ENCODE results near the gene ADAMTS18. TPM values are rescaled to one million over a fixed set of nuclear protein-coding genes. Genes with fewer than 3 reads are reported as not detected.

ADAMTS18 gene
- total RNA-seq, 1 experiment from 2014 or later: not detected

DNA sequence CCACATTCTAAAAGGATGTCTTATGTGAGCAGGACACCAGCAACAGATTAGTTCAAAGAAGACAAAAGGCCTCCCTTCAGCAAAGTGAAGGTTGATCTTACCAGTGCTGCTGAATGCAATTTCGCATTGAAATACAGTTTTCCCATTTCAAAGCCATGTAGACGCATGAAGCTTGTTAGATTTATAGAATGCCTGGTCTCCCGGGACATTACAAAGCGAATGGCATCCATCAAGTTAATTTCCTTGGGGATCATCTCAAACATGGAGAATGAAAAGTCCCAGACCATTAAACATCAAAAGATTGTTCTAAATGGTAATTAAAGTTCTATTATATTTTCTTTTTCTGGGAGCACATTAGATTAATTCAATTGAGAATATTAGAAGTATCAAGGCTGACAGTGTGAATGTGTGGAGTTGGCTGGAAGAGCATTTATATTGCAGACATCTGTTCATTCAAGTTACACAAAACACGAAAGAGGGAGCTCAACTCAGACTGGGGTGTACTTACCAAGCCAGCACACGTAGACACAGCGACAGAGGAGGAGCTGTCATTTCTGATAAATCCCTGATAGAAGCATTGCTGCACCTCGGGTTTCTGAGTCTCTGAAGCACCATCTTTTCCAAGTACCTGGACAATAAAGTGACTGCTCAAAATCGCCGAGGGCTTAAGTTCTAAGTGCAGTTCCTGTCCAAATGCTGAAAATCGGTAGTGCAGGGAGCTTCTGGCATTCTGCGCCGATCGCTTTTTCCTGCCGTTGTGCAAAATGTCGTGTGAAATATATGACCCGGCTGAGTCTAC lies 3.8 kb downstream of the ADAMTS18 start:
- Histone ChIP-seq H3K9ac (ENCODE audit: low read length) (no peak overlapping the region), H3K4me3 (replicated peaks in 1 of 2; ENCODE audit: low read depth in 1 of 2, low read length in 2 of 2) (no peak overlapping the region), H3K9me3 (ENCODE audit: control insufficient read depth in 1 of 2, insufficient read depth in 1 of 2, low read depth in 1 of 2, low read length in 2 of 2) (no peaks in the 10 kb centered on the region), H3K36me3 (ENCODE audit: control insufficient read depth in 1 of 2, insufficient read depth in 2 of 2, low read length in 2 of 2) (no peaks in the 10 kb centered on the region), H2AFZ (ENCODE audit: low read depth, low read length, poor library complexity, severe bottlenecking) (no peak overlapping the region), H3K27me3 (ENCODE audit: insufficient read depth, low read length) (peaks cover 40% of the 10 kb centered on the region), H3K9me2 (ENCODE audit: insufficient read depth) (no peaks in the 10 kb centered on the region), H3K4me2 (ENCODE audit: low read length) (no peak overlapping the region), H3K4me1 (ENCODE audit: control insufficient read depth in 1 of 2, insufficient read depth in 2 of 2, low read length in 2 of 2) (no peaks in the 10 kb centered on the region), H3K27ac (ENCODE audit: low read depth, low read length) (no peak overlapping the region), H4K20me1 (ENCODE audit: insufficient read depth) (no peaks in the 10 kb centered on the region), H3K79me2 (ENCODE audit: insufficient read depth, low read length) (no peaks in the 10 kb centered on the region)
- TF ChIP-seq POLR2AphosphoS5 (IDR thresholded peaks at IDR 0.05; ENCODE audit: low read depth, low read length) (no peak), CEBPB (IDR thresholded peaks at IDR 0.05; ENCODE audit: low read depth) (no peak), EZH2phosphoT487 (IDR thresholded peaks at IDR 0.05; ENCODE audit: borderline replicate concordance) (no peak), ATF3 (IDR thresholded peaks at IDR 0.05) (no peak), SP1 (IDR thresholded peaks at IDR 0.05; ENCODE audit: low read depth) (no peak), SIN3A (IDR thresholded peaks at IDR 0.05; ENCODE audit: low read depth) (no peak), FOSL1 (IDR thresholded peaks at IDR 0.05; ENCODE audit: low read depth) (no peak), ZFX (IDR thresholded peaks at IDR 0.05) (no peak), TCF7L2 (IDR thresholded peaks at IDR 0.05; ENCODE audit: borderline replicate concordance, extremely low read depth, insufficient read depth, insufficient read length) (no peak), CBX3 (IDR thresholded peaks at IDR 0.05; ENCODE audit: low read depth) (no peak), ZNF274 (IDR thresholded peaks at IDR 0.05; ENCODE audit: low read depth, low read length) (no peak), POLR2A (IDR thresholded peaks at IDR 0.05; ENCODE audit: borderline replicate concordance, extremely low read depth, insufficient read depth, insufficient read length) (no peak), EGR1 (IDR thresholded peaks at IDR 0.05; ENCODE audit: low read depth) (no peak), ELF1 (IDR thresholded peaks at IDR 0.05; ENCODE audit: borderline replicate concordance, low read depth) (no peak), RAD21 (IDR thresholded peaks at IDR 0.05; ENCODE audit: low read depth) (no peak), EZH2 (IDR thresholded peaks at IDR 0.05) (no peak)
- TF ChIP-seq, protein P1, sequence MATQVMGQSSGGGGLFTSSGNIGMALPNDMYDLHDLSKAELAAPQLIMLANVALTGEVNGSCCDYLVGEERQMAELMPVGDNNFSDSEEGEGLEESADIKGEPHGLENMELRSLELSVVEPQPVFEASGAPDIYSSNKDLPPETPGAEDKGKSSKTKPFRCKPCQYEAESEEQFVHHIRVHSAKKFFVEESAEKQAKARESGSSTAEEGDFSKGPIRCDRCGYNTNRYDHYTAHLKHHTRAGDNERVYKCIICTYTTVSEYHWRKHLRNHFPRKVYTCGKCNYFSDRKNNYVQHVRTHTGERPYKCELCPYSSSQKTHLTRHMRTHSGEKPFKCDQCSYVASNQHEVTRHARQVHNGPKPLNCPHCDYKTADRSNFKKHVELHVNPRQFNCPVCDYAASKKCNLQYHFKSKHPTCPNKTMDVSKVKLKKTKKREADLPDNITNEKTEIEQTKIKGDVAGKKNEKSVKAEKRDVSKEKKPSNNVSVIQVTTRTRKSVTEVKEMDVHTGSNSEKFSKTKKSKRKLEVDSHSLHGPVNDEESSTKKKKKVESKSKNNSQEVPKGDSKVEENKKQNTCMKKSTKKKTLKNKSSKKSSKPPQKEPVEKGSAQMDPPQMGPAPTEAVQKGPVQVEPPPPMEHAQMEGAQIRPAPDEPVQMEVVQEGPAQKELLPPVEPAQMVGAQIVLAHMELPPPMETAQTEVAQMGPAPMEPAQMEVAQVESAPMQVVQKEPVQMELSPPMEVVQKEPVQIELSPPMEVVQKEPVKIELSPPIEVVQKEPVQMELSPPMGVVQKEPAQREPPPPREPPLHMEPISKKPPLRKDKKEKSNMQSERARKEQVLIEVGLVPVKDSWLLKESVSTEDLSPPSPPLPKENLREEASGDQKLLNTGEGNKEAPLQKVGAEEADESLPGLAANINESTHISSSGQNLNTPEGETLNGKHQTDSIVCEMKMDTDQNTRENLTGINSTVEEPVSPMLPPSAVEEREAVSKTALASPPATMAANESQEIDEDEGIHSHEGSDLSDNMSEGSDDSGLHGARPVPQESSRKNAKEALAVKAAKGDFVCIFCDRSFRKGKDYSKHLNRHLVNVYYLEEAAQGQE (IDR thresholded peaks at IDR 0.05; ENCODE audit: low read depth): no peak
- BruUV-seq (replicated peaks): no TSS peak
- POLR2A ChIA-PET: no interaction called here
- DNase-seq (ENCODE audit: low read depth, low spot score): no peak
- intact Hi-C loops (cut with micrococcal nuclease): no loop called here
- ATAC-seq: no peak
- CTCF ChIA-PET: no interaction called here
- RAD21 ChIA-PET (ENCODE audit: low non-redundant PET in 1 of 2, low total read pairs in 2 of 2, uncharacterized antibody in 2 of 2, unreplicated experiment in 2 of 2): no interaction called here
